ENCODE measurements around the gene ARFGAP2. TPM values are rescaled to one million over a fixed set of nuclear protein-coding genes. Genes with fewer than 3 reads are reported as not detected.

Gene ARFGAP2
- total and polyA plus RNA-seq, 3 donors from 2014 or later, result 82.4 to 178 (median 167) TPM

DNA sequence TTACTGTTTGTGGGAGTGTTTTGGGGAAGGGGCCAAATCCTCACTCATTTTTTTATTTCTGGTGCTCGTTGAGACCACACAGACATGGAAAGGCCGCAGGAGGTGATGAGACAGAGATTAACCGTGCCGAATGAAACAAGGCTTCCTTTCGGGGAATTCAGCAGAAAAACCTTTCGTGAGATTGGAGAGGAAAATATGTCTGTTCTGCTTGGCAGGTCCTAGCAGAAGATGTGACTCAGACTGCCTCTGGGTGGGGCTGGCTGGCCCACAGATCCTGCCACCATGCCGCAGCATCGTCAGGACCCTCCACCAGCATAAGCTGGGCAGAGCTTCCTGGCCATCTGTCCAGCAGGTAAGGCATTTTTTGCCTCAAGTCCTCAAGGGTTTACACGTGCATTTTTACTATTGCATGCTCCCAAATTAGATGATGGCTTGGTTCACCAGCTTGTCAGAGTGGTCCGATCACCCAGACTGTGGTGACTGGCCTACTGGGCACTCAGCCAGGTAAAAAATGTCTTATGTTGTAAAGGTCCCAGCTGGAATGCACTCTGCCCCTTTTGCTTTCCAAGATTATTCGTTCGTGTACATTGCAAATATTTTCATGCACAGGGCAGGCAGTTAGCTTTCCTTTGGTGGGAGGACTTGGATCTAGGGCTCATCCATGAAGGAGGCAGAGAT, 39.6 kb upstream of the ARFGAP2 start:
- Histone ChIP-seq H3K36me3 (ENCODE audit: low read depth, missing control alignments) (no peaks in the 10 kb centered on the region), H3K27me3 (no peaks in the 10 kb centered on the region), H3K4me3 (peak overlapping the region; percentile 41 to 87), H3K4me1 (peaks cover 23% of the 10 kb centered on the region), H3K27ac (peak overlapping the region; percentile 90 to 97), H3K9me3 (no peaks in the 10 kb centered on the region)
- WGBS, 2 donors, result 18 to 21% methylated on average over 12 of the region's 12 CpGs
- no peak for TF ChIP-seq POLR2A (IDR thresholded peaks at IDR 0.05)
- TF ChIP-seq, protein P1, sequence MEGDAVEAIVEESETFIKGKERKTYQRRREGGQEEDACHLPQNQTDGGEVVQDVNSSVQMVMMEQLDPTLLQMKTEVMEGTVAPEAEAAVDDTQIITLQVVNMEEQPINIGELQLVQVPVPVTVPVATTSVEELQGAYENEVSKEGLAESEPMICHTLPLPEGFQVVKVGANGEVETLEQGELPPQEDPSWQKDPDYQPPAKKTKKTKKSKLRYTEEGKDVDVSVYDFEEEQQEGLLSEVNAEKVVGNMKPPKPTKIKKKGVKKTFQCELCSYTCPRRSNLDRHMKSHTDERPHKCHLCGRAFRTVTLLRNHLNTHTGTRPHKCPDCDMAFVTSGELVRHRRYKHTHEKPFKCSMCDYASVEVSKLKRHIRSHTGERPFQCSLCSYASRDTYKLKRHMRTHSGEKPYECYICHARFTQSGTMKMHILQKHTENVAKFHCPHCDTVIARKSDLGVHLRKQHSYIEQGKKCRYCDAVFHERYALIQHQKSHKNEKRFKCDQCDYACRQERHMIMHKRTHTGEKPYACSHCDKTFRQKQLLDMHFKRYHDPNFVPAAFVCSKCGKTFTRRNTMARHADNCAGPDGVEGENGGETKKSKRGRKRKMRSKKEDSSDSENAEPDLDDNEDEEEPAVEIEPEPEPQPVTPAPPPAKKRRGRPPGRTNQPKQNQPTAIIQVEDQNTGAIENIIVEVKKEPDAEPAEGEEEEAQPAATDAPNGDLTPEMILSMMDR (IDR thresholded peaks at IDR 0.05), result no peak
- intact Hi-C loops (cut with DNase I; ENCODE audit: low total_unique reads), result no loop called here
- DNase-seq, result peak; percentile 40

DNA sequence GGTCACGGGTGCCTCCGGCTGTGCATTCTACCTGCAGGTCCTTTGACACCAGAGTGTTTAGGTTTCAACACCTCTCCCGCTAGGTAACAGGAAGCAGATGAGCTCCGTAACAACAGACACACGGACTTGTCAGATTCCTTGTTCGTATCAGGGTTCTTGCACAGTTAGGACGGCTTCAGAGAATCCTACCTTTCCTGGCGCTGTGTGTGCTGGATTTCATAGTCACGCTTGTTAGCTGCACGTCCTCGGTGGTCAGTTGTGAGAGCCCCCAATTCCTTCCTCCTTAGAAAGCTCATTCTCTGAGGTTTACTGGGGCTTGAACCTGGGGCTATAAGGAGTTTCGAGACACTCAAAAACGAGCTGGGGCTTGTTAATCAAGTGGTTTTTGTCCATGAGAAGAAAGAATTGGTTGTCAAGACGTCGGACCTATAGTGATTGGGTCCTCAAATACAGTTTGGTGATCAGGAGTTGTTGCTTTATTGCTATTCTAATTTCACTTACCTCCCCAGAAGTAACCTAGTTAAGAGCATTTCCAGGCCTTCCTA, 38.8 kb upstream of the ARFGAP2 start:
- intact Hi-C loops (cut with DNase I; ENCODE audit: low total_unique reads), result no loop called here
- peak overlapping the region; percentile 41 to 87 for H3K4me3 ChIP-seq
- H3K27ac ChIP-seq, result peak overlapping the region; percentile 90 to 97
- no peaks in the 10 kb centered on the region for H3K36me3 ChIP-seq (ENCODE audit: low read depth, missing control alignments)
- peaks cover 21% of the 10 kb centered on the region for H3K4me1 ChIP-seq
- TF ChIP-seq, protein P1 (IDR thresholded peaks at IDR 0.05), result no peak
- no peak for TF ChIP-seq POLR2A (IDR thresholded peaks at IDR 0.05)
- 4 to 7% methylated on average over 13 to 15 of the region's 15 CpGs for WGBS, 2 donors
- H3K27me3 ChIP-seq, result no peaks in the 10 kb centered on the region
- DNase-seq, result no peak
- H3K9me3 ChIP-seq, result no peaks in the 10 kb centered on the region

- Histone ChIP-seq H3K27me3 (no peaks in the 10 kb centered on the region), H3K36me3 (ENCODE audit: low read depth, missing control alignments) (no peaks in the 10 kb centered on the region), H3K9me3 (no peaks in the 10 kb centered on the region), H3K4me3 (peak overlapping the region; percentile 41 to 87), H3K4me1 (peaks cover 17% of the 10 kb centered on the region), H3K27ac (peak overlapping the region; percentile 90 to 97)
- DNase-seq, result peak; percentile 95
- intact Hi-C loops (cut with DNase I; ENCODE audit: low total_unique reads), result no loop called here
- WGBS, 2 donors, result 1 to 3% methylated on average over 20 of the region's 20 CpGs
- TF ChIP-seq POLR2A (IDR thresholded peaks at IDR 0.05), result no peak
- TF ChIP-seq, protein P1 (IDR thresholded peaks at IDR 0.05), result no peak
These were observed 37.4 kb upstream of the ARFGAP2 start for GRCh38 chr11:47213950-47214565.

DNA sequence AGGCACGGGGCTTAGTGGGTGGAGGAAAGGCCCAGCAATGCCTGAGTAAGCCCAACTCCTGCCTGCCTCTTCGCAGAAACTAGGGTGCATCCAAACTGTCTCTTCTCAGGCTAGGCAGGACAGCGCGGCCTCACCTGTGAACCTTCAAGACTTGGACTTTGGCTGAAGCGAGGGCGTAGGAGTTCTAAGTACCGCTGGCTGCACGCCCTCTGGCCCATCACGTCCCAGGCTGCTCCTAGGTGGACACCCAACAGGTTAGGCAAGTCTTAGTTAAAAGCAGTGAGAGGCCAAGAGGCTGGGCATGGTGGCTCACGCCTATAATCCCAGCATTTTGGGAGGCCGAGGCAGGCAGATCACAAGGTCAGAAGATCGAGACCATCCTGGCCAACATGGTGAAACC, 36.3 kb upstream of the ARFGAP2 start:
- no peak for DNase-seq
- Histone ChIP-seq H3K9me3 (no peaks in the 10 kb centered on the region), H3K4me1 (peaks cover 17% of the 10 kb centered on the region), H3K36me3 (ENCODE audit: low read depth, missing control alignments) (no peaks in the 10 kb centered on the region), H3K27me3 (no peaks in the 10 kb centered on the region), H3K27ac (peak overlapping the region in 1 of 2 donors; percentile 90), H3K4me3 (no peak overlapping the region)
- 92 to 93% methylated on average over 11 to 12 of the region's 12 CpGs for WGBS, 2 donors
- TF ChIP-seq, protein P1 (IDR thresholded peaks at IDR 0.05), result no peak
- TF ChIP-seq POLR2A (IDR thresholded peaks at IDR 0.05), result no peak
- intact Hi-C loops (cut with DNase I; ENCODE audit: low total_unique reads), result no loop called here

All from testis (tissue), 3 donors.